ENCODE results near the gene PTPRN2. TPM values are rescaled to one million over a fixed set of nuclear protein-coding genes. Genes with fewer than 3 reads are reported as not detected.

The PTPRN2 gene
- polyA plus RNA-seq, 1 experiment: 0.02 TPM

- Histone ChIP-seq H3K4me3 (ENCODE audit: low read depth, low read length) (no peak overlapping the region), H3K27ac (ENCODE audit: low read depth, low read length) (no peak overlapping the region), H3K9me3 (ENCODE audit: control insufficient read depth, insufficient read depth, low read length) (peaks cover 91% of the 10 kb centered on the region), H3K27me3 (ENCODE audit: control insufficient read depth, insufficient read depth, low read length) (no peaks in the 10 kb centered on the region)
- ChIA-PET POLR2A (no interaction called here), CTCF (no interaction called here)
- no peak for TF ChIP-seq CTCF (IDR thresholded peaks at IDR 0.05; ENCODE audit: low read depth, low read length)
- no peak for DNase-seq (ENCODE audit: low read depth, low spot score)
These were observed 261.9 kb downstream of the PTPRN2 start for GRCh38 chr7:158325530-158326381.

- TF ChIP-seq CTCF (IDR thresholded peaks at IDR 0.05; ENCODE audit: low read depth, low read length): no peak
- DNase-seq (ENCODE audit: low read depth, low spot score): no peak
- H3K27me3 ChIP-seq (ENCODE audit: control insufficient read depth, insufficient read depth, low read length): no peaks in the 10 kb centered on the region
- CTCF ChIA-PET: no interaction called here
- H3K9me3 ChIP-seq (ENCODE audit: control insufficient read depth, insufficient read depth, low read length): peaks cover 100% of the 10 kb centered on the region
- H3K4me3 ChIP-seq (ENCODE audit: low read depth, low read length): no peak overlapping the region
- POLR2A ChIA-PET: no interaction called here
- no peak overlapping the region for H3K27ac ChIP-seq (ENCODE audit: low read depth, low read length)
These were observed 262.9 kb downstream of the PTPRN2 start for GRCh38 chr7:158324397-158325360.

- Histone ChIP-seq H3K4me3 (ENCODE audit: low read depth, low read length) (no peak overlapping the region), H3K9me3 (ENCODE audit: control insufficient read depth, insufficient read depth, low read length) (peaks cover 97% of the 10 kb centered on the region), H3K27me3 (ENCODE audit: control insufficient read depth, insufficient read depth, low read length) (no peaks in the 10 kb centered on the region), H3K27ac (ENCODE audit: low read depth, low read length) (no peak overlapping the region)
- DNase-seq (ENCODE audit: low read depth, low spot score): no peak
- ChIA-PET CTCF (no interaction called here), POLR2A (no interaction called here)
- no peak for TF ChIP-seq CTCF (IDR thresholded peaks at IDR 0.05; ENCODE audit: low read depth, low read length)
These were observed 263.8 kb downstream of the PTPRN2 start for GRCh38 chr7:158323741-158324396.

DNA sequence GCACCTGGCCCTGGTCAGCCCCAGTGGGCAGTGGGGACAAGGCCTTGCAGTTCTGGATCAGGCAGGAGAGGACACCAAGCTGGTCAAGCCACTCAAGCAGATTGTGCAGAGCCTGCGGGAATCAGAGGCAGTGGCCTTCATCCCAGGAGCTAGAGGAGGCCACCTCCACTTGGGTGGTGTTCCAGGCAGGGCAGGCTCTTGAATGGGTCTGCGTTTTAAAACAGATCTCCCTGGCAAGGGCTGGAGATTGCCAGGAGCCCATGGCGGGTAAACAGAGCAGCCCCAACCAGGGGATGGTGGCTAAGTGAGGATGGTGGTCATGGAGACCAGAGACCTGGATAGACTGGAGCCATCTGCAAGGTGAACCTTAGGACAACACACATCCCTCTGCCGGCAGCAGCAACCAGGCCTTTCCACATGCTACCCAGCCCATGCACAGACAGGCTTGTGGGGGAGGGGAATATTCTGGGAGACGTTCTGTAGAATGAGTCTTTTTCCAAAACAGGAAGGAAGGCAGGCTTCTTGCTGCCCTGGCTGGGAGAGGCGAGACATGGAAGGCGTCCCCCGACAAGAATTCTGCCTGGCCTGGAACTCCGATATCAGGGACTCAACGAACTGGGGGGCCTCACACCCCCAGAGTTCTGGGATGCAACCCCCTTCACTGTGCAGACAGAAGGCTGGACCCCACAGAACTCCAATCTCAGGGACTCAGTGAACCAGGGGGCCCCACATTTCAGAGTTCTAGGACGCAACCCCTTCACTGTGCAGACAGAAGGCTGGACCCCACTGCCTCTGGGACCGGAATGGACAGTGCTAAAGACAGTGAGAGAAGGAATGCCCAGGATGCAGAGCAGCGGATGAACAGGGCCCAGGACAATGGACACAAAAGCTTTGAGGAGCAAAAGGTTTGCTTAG, 264.8 kb downstream of the PTPRN2 start:
- Histone ChIP-seq H3K4me3 (ENCODE audit: low read depth, low read length) (no peak overlapping the region), H3K27me3 (ENCODE audit: control insufficient read depth, insufficient read depth, low read length) (no peaks in the 10 kb centered on the region), H3K9me3 (ENCODE audit: control insufficient read depth, insufficient read depth, low read length) (peaks cover 97% of the 10 kb centered on the region), H3K27ac (ENCODE audit: low read depth, low read length) (no peak overlapping the region)
- CTCF ChIA-PET: no interaction called here
- DNase-seq (ENCODE audit: low read depth, low spot score): no peak
- TF ChIP-seq CTCF (IDR thresholded peaks at IDR 0.05; ENCODE audit: low read depth, low read length): no peak
- POLR2A ChIA-PET: no interaction called here
